DOHH2 (cell line): ENCODE data around the gene RCN1.

Experiments used
- EZH2phosphoT487 ChIP-seq: fragments of 200-600 bp; sonication (generic); IDR thresholded peaks from 2 replicates; pipeline ENCODE4 v1.6.1; 2017; ENCODE audit warnings: borderline replicate concordance, mild to moderate bottlenecking, antibody characterized with exemption, low read length, moderate library complexity, mixed read lengths
- TF ChIP-seq, protein P1 (sequence below): fragments of 200-600 bp; sonication (generic); IDR thresholded peaks from one replicate; pipeline ENCODE4 v1.5.1; 2014; ENCODE audit warnings: antibody characterized with exemption, mild to moderate bottlenecking, low read depth, low read length; ENCODE audit not compliant: poor library complexity, severe bottlenecking

GRCh38 chr11:32103941-32104340, 13.1 kb downstream of the RCN1 start:
- TF ChIP-seq, protein P1, sequence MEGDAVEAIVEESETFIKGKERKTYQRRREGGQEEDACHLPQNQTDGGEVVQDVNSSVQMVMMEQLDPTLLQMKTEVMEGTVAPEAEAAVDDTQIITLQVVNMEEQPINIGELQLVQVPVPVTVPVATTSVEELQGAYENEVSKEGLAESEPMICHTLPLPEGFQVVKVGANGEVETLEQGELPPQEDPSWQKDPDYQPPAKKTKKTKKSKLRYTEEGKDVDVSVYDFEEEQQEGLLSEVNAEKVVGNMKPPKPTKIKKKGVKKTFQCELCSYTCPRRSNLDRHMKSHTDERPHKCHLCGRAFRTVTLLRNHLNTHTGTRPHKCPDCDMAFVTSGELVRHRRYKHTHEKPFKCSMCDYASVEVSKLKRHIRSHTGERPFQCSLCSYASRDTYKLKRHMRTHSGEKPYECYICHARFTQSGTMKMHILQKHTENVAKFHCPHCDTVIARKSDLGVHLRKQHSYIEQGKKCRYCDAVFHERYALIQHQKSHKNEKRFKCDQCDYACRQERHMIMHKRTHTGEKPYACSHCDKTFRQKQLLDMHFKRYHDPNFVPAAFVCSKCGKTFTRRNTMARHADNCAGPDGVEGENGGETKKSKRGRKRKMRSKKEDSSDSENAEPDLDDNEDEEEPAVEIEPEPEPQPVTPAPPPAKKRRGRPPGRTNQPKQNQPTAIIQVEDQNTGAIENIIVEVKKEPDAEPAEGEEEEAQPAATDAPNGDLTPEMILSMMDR = no peak
- TF ChIP-seq EZH2phosphoT487 = no peak
